RPMI8226 (cell line): ENCODE measurements around the gene MYH7.

Source experiments
- DNase-seq: peaks from one replicate; pipeline ENCODE4 v3.0.0-alpha.2; 2015

MYH7 gene

DNA sequence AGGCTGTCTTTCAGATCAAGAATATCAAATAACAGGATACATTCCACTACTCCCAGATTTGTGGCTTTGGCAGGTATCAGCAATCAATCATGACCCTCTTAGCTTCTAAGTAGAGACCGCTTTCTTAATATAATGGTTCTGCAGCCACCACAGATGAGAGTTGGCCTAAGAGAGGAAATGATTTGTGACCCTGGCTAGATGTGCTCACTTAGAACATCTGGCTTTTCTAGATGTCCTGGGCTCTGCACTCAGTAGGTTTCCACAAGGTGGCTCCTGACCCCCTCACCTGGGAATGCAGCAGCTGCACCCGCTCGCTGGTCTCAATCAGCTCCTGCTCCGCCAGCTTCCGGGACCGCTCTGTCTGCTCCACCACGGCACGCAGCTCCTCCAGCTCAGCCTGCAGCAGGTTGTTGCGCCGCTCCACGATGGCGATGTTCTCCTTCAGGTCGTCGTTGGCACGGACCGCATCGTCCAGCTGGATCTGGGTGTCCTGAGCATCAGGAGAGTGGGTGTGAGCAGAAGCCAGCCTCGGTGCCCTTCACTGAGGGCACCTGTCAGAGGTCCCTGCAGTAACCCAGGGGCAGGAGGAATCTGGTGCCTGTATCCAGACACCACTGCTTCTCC, 49.7 kb downstream of the MYH7 start:
- DNase-seq, result peak; percentile 20

DNA sequence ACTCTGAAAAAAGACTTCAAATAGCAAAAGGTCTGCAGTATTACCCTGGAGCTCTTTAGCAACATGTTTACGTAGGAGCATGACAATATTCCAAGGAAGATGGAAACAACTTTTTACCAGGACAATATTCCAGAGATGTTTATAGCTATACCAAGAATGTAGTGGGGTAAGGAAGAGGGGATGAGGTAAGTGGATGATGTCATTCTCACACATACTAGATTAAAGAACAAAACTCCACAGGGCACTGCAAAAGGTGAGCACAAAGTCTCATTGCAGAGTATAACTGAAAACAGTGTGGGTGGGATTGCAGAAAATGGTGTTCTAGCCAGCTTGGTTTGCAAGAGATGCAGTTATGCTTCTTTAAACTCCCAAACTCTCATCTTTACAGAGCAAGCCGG, 50.2 kb downstream of the MYH7 start:
- no peak for DNase-seq

DNA sequence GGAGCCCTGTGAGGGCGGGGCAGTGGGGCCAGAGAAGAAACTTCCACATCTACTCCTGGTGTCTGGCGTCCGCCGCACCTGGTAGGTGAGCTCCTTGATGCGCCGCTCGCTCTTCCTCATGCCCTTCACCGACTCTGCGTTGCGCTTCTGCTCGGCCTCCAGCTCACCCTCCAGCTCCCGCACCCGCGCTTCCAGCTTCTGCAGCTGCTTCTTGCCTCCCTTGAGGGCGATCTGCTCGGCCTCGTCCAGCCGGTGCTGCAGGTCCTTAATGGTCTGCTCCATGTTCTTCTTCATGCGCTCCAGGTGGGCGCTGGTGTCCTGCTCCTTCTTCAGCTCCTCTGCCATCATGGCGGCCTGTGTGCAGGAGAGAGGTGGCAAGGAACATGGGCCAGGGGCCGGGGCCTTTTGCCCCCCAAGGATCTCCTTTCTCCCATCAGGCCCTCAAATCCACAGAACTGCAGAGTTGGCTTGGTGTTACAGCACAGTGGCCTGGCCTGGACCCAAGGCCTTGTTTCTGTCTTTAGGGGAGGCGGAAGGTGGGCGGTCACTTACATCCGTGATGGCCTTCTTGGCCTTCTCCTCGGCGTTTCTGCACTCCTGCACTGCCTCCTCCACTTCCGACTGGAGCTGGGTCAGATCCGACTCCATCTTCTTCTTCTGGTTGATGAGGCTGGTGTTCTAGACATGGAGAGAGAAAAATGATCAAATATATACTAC, 50.9 kb downstream of the MYH7 start:
- no peak for DNase-seq

DNA sequence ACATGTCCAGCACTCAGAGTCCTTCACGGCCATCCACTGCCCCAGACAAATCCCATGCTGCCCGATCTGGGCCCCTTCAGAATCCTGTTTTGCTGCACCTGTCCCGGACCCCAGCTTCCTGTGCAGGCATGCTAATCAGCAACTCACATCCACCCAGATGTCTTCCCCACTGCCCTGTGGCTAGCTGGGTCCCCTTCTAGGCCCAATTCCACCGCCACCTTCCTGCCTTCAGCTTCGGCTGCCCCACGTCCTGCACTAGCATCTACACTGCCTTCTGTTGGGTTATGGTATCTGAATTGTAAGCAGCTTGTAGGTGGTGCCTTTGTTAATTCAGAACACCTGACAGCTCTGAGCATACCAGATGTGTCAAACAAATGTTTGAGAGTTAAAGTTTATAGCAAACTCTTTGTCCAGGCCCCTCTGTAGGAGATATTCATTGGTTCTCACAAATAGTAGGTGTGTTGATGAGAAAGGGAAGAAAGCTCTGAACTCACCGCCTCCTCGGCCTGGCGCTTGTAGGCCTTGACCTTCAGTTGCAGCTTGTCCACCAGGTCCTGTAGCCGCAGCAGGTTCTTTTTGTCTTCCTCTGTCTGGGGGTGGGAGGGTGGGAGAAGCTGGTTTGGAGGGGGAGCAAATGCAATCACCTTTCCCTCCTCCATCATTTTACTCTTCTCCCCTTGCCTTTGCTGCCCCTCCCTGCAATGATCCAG, 52.6 kb downstream of the MYH7 start:
- no peak for DNase-seq

DNA sequence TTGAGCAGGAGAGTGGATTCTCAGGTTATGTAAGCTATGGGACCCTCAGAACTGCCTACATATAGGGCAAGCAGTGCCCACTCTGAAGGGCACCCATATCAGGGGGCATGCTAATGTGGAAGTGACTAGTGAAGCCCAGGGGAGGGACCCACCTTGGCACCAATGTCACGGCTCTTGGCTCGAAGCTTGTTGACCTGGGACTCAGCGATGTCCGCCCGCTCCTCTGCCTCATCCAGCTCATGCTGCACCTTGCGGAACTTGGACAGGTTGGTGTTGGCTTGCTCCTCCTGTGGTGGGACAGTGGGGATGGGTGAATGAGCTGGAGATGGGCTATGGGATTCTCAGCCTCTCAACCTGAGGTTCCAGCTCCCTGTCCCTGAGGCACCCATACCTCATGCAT, 53.2 kb downstream of the MYH7 start:
- no peak for DNase-seq

DNA sequence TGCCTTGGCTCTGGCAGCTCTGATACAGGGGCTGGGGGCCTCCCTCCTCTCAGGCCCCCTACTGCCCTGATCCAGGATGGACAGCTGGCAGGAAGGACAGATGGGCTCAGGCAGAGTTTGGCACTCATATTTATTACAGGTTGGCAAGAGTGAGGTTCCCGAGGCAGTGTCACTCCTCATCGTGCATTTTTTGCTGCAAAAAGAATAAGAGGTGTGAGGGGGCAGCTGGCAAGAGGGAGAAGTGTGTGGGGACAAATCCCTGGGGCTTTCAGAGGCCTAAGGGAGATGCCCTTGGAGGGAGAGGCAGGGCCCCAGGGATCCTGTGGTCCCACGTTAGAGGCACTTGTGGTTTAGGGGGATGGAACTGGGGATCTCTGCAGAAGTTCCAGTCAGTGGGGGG, 53.6 kb downstream of the MYH7 start:
- DNase-seq, result no peak

DNA sequence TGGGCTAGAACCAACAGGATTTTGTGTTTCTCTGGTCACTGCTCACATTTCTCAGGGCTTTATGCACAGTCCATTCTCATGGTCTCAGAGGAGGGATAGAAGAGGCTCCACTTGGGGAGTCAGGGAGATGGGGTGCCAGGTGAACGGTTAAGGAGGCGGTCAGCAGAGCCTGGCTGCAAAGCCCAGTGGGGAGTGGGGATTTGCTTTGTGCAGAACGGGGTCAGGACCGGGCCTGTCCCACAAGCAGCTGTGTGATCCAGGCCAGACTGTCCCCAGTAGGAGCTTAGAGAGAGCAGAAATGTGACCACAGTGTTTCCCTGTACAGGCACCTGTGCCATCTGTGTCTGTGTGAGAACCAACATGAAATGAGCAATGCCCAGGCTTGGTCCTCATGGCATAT, 54.5 kb downstream of the MYH7 start:
- DNase-seq, result no peak

DNA sequence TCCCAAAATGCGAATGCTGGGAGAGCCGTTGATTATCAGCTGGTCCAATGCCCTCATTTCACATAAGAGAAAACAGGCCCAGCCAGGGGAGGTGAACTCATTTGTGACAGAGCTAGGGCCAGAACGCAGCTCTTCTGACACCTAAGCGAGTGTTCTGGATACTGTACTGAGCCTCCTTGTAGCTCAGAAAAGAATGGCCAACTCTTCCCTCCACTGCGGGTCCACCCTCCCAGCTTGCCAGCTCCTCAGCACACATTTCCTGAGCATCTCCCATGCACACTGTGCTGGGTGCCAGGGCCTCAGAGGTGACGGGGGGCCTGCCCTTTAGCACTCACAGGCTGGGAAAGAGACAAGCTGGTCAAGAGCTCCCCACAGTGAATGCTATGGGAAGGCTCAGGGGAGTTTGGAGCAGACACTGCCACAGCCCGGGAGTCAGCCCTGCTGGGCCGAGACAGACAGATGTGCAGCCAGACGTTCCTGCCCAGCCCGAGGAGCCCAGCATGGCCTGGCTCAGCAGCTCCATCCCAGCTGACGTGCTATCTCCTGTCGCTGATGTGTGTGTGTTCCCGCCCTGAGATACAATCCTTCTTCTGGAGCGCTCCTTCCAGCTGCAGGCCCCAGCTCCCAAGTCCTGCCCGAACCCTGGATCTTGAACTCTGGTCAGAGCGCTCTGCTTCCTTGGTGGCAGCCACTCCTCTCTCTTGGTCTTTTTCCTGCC, 55.1 kb downstream of the MYH7 start:
- DNase-seq, result no peak

DNA sequence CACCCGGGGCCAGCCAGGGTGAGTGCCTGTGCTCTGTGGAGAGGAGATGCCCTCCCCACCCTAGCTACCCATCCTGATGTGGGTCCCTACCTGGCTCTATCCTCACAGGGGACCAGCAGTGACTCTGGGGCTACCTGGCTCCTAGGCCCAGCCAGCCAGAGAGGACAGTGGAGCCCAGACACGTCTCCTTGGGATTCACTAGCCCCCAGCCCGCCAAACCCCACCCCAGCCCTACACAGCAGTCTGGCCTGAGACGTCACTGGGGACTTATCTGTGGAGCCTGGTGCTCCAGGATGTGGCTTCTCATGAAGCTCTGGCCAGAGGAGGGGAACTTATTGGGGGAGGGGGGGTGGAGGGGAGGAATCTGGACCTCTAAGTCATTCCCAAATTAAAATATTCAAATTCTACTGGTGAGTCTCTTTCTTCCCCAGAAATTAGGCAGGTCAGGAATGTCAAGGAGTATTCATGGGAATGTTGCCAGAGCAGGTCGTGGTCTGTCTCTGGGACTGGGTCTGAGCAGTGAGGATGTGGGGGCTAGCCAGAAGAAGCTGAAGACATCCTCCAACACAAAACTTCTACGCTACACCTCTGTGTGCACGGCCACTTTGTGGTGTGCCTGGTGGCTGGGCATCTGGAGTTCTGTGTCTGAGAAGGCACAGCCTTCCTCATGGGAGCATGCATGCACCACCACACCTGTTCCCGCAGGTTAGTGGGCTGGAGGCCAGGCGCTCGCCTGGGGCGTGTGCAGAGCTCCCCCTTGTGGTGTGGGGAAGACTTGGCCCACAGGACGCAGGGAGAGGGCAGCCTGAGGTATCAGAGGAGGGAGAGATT, 55.9 kb downstream of the MYH7 start:
- DNase-seq, result peak; percentile 69

DNA sequence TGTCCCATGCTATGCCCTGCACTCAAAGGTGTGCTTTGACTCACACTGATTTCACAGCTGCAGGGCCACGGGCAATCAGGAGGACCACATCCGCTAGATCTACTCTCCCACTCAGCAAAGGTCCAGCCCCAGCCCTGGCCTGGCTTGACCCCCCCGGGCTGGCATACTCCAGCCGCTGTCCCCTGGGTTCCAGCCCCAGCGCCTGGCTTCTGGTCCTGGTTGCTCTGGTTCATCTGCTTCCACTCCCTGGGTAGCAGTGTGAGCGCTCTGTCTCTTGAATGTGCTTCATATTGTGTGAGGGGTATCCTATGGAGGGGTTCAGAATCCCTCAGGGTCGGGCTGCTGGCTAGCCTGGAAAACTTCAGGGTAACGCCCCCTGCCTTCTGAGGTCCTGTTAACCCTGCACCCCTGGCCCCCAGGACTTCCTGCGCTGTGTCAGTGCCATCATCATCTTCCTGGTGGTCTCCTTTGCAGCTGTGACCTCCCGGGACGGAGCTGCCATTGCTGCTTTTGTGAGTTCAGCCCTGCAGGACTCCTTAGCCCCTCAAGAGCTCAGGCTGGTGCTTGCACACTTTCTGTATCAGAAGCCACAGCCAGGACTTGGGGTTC, 56.7 kb downstream of the MYH7 start:
- DNase-seq, result no peak

DNA sequence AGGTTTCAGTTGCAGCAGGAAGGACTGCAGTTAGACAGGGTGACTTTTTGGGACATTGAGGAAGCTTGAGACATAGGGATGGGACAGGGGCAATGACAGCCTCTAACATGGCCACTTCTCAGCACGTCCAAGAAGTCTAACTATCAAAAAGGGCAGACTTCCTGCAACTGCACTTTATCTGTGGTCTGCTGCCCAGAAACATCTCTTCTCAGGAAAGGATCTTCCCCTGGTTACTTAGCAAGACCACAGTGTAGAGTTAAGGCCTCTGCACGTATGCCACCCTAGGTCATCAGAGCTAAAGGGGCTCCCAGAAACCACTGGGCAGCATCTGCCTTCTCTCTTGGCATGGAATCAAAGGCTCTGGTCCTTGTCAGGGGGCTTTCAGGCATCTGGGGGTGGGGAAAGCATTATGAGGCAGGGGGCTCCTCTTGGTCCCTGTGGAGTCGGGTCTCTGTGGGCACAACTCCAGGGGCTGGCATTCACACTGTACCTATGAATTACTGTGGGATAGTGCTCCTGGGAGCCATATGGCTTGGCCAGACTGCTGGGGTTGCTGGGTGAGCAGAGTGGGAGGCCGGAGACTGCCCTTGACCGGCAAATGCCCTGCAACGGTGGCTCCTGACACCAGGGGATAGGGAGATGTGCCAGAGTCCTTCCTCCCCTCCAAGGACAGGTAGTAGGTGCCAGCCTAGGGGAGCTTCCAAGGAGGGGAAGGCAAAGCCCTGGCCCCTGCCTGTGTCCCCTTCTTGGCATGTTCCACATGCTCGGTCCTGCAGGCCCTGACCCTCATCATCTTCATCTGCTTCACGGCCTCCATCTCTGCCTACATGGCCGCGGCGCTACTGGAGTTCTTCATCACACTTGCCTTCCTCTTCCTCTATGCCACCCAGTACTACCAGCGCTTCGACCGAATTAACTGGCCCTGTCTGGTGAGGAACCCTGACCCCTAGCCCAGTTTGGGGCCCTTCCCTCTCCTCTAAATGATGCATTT, 57.6 kb downstream of the MYH7 start:
- no peak for DNase-seq

DNA sequence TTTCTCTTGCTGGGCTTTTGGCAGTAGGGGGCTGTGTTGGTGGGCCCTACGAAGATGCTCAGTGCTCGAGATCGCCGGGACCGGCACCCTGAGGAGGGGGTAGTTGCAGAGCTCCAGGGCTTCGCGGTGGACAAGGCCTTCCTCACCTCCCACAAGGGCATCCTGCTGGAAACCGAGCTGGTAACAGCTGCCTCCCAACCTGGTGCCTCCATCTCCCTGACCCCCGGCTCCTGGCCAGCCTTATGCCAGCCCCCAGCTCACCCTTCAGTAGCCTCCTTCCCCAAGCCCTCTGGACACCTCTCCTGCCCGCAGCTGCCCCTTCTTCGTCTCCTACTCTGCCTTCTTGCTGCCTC, 58.3 kb downstream of the MYH7 start:
- DNase-seq, result no peak

DNA sequence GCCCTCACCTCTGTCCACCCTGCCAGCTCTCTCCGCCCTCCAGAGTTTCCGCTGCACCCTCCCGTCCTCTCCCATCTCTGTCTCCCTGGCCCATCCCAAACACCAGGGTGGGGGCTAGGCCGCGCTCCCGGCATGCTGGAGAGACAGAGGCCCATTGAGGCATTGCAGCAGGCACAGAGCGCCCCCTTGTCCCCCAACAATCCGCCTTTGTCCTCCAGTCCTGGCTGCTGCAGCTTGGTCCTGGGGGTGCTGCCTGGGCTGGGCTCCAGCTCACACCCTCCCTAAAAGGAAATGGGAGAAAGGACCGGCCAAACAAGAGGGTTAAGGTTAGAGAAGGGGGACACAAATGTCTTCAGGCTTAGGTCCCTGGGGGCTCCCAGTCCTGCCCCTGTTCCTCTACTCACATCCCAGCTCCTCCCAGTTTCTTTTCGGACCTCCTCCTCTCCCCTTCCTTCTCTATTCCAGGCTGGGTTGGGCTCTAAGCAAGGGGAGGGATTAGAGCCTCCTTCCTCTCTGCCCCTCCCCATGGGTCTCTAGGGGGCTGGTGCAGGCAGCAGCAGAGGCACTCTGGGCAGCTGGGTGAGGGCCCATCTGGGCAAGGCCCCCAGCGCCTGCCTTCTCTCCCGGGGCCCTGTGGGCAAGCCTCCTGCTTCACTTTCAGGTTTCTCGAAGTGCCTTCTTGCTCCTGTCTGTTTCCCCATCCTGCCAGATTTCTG, 58.8 kb downstream of the MYH7 start, which contains the start of gene CMTM5:
TSS of gene CMTM5 (plus strand) at position 565 of the 716 bp plus-strand sequence. CDS start 206 bp downstream, outside the sequence.
- DNase-seq, result no peak

DNA sequence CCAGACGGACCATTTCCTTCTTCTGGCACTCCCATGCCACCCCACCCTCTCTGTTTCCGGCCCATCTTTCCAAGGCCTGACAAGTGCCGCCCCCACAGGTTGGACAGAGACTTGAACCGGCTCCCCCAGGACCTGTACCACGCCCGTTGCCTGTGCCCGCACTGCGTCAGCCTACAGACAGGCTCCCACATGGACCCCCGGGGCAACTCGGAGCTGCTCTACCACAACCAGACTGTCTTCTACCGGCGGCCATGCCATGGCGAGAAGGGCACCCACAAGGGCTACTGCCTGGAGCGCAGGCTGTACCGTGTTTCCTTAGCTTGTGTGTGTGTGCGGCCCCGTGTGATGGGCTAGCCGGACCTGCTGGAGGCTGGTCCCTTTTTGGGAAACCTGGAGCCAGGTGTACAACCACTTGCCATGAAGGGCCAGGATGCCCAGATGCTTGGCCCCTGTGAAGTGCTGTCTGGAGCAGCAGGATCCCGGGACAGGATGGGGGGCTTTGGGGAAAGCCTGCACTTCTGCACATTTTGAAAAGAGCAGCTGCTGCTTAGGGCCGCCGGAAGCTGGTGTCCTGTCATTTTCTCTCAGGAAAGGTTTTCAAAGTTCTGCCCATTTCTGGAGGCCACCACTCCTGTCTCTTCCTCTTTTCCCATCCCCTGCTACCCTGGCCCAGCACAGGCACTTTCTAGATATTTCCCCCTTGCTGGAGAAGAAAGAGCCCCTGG, 59.8 kb downstream of the MYH7 start:
- DNase-seq, result no peak

DNA sequence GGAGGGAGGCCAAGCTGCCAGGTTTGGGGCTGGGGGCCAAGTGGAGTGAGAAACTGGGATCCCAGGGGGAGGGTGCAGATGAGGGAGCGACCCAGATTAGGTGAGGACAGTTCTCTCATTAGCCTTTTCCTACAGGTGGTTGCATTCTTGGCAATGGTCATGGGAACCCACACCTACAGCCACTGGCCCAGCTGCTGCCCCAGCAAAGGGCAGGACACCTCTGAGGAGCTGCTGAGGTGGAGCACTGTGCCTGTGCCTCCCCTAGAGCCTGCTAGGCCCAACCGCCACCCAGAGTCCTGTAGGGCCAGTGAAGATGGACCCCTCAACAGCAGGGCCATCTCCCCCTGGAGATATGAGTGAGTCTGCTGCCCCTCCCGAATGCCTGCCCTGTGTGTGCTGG, 62.4 kb downstream of the MYH7 start:
- DNase-seq, result no peak

DNA sequence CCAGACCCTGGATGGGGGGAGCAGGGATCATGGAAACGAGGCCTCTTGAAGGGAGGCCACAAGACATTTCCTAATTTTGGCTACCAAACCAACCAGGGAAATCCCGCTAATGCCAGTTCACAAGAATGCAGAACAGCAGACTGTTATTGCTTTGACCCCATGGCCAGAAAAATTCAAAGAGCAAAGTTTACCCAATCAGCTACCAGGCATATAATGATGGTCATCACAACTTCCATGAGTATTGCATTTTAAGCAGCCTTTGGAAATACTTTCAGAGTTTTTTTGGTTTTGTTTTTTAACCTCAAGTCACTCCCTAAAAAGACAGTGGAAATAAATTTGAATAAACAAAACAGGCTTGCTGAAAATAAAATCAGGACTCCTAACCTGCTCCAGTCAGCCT, 63.0 kb downstream of the MYH7 start, which contains the start of gene IL25:
TSS of gene IL25 (plus strand) at position 301 of the 400 bp plus-strand sequence.
- no peak for DNase-seq

DNA sequence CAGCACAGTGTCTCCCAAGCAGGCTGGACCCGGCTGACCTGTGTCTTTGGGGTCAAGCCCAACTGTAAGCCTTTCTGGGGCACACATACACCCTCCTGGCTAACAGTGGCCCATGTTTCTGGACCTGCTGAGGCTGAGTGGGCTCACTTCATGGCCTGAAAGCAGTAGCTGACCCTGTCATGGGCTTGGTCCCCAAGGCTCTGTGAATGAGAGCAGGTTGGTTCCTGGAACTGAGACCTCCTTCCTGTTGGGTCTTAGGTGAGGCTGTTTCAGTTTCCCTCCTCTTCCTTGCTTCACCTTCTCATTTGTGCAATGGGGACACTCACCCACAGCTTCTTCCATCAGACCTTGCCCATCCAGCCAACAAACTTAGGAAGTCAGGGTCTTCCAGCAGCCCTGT, 63.6 kb downstream of the MYH7 start:
- no peak for DNase-seq

DNA sequence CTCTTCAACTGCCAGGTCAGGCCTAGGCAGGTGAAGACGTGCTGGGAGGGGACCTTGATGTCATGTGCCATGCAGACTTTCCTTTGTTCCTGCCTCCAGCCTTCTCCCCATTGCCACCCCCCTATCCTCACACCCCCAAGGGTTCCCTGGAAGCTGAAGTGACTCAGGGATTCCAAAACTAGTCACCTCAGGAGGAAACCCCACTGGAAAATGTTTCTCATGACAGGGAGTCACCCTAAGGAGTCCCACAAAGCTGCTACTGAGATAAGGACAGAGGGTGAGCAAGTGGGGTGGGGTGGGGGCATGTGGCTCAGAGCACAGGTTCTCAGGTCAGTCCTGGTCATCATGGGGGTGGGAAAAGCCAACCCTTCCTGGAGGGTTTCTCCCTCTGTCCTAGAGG, 65.2 kb downstream of the MYH7 start:
- no peak for DNase-seq

DNA sequence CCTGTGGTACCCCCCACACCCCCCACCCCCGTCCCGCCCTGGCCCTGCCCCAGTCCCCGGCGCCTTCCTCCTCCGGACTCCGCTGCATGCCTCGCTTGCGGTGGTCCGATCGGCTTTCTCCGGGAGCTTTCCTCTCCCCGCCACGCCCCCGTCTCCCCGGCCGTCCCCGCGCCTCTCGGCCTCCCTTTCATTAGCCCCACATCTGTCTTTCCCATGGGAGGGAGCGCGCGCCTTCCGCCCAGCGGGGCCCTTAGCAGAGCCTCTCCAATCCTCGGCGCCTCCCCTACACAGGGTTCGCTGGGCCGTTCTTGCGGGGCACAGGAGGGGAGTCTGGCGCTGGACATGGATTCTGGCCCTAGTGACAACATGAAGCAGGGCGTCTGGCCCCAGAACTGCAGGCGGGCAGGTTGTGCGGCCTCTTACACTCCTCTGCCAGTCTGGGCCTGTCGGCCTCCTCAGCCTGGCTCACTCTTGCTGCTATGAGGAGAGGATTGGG, 69.0 kb downstream of the MYH7 start:
- DNase-seq, result no peak
